Measurements from ENCODE around the gene RAMP1. TPM values are rescaled to one million over a fixed set of nuclear protein-coding genes. Genes with fewer than 3 reads are reported as not detected.

Gene RAMP1
- total and polyA plus RNA-seq, 9 of the 15 experiments (the other 6 are each of a cell fraction or from before 2014, with no cell fraction given): 0.72 to 0.77 TPM; not detected in 7

- no peak overlapping the region for H3K4me3 ChIP-seq
- WGBS (ENCODE audit: insufficient coverage, low coverage, missing lambda C conversion rate): 44% methylated on average over 10 of the region's 13 CpGs
- TF ChIP-seq ZNF197 (CRISPR knock-in tag; IDR thresholded peaks at IDR 0.05; ENCODE audit: low read depth) (no peak), KDM4B (IDR thresholded peaks at IDR 0.05; ENCODE audit: borderline replicate concordance in 2 of 2, low read depth in 1 of 2) (no peak)
- TF ChIP-seq, protein P1, sequence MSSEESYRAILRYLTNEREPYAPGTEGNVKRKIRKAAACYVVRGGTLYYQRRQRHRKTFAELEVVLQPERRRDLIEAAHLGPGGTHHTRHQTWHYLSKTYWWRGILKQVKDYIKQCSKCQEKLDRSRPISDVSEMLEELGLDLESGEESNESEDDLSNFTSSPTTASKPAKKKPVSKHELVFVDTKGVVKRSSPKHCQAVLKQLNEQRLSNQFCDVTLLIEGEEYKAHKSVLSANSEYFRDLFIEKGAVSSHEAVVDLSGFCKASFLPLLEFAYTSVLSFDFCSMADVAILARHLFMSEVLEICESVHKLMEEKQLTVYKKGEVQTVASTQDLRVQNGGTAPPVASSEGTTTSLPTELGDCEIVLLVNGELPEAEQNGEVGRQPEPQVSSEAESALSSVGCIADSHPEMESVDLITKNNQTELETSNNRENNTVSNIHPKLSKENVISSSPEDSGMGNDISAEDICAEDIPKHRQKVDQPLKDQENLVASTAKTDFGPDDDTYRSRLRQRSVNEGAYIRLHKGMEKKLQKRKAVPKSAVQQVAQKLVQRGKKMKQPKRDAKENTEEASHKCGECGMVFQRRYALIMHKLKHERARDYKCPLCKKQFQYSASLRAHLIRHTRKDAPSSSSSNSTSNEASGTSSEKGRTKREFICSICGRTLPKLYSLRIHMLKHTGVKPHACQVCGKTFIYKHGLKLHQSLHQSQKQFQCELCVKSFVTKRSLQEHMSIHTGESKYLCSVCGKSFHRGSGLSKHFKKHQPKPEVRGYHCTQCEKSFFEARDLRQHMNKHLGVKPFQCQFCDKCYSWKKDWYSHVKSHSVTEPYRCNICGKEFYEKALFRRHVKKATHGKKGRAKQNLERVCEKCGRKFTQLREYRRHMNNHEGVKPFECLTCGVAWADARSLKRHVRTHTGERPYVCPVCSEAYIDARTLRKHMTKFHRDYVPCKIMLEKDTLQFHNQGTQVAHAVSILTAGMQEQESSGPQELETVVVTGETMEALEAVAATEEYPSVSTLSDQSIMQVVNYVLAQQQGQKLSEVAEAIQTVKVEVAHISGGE (CRISPR knock-in tag; IDR thresholded peaks at IDR 0.05): no peak
- TF ChIP-seq, protein P2, sequence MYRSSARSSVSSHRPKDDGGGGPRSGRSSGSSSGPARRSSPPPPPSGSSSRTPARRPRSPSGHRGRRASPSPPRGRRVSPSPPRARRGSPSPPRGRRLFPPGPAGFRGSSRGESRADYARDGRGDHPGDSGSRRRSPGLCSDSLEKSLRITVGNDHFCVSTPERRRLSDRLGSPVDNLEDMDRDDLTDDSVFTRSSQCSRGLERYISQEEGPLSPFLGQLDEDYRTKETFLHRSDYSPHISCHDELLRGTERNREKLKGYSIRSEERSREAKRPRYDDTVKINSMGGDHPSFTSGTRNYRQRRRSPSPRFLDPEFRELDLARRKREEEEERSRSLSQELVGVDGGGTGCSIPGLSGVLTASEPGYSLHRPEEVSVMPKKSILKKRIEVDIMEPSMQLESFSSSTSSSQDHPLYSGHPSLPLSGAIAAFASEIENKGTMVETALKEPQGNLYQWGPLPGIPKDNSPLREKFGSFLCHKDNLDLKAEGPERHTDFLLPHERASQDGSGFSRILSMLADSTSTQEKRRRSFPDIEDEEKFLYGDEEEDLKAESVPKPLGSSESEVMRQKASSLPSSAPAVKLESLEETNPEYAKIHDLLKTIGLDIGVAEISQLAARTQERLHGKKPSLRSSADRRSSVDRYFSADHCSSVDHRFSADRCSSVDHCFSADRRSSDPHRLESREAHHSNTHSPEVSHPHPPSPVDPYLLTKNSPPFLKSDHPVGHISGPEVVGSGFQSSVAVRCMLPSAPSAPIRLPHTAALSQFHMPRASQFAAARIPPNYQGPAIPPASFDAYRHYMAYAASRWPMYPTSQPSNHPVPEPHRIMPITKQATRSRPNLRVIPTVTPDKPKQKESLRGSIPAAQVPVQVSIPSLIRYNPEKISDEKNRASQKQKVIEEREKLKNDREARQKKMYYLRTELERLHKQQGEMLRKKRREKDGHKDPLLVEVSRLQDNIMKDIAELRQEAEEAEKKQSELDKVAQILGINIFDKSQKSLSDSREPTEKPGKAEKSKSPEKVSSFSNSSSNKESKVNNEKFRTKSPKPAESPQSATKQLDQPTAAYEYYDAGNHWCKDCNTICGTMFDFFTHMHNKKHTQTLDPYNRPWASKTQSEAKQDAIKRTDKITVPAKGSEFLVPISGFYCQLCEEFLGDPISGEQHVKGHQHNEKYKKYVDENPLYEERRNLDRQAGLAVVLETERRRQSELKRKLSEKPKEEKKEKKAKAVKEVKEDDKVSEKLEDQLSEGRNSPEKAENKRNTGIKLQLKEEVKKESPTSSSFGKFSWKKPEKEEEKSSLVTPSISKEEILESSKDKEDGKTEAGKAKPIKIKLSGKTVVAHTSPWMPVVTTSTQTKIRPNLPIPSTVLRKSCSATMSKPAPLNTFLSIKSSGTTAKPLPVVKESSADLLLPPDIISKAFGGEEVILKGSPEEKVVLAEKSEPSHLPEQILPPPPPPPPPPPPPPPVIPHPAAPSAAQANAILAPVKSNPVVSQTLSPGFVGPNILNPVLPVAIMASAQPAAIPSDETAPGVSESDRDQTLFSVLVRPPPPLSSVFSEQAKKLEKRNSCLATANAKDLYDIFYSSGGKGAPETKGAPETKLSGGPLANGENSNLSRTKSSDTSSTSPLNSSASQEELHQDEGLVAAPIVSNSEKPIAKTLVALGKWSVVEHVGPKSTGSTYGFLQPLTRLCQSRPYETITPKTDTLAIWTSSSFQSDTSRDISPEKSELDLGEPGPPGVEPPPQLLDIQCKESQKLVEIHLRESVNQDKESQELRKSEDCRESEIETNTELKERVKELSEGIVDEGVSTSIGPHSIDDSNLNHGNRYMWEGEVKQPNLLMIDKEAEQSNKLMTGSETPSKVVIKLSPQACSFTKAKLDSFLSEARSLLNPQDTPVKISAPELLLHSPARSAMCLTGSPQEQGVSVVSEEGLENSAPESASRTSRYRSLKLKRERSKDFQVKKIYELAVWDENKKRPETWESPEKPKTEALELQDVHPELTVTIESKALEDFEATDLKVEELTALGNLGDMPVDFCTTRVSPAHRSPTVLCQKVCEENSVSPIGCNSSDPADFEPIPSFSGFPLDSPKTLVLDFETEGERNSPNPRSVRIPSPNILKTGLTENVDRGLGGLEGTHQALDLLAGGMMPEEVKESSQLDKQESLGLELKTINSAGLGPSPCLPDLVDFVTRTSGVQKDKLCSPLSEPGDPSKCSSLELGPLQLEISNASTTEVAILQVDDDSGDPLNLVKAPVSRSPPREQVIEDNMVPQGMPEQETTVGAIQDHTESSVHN (IDR thresholded peaks at IDR 0.05; ENCODE audit: borderline replicate concordance in 1 of 2, low read depth in 1 of 2): no peak
- TF ChIP-seq, protein P3, sequence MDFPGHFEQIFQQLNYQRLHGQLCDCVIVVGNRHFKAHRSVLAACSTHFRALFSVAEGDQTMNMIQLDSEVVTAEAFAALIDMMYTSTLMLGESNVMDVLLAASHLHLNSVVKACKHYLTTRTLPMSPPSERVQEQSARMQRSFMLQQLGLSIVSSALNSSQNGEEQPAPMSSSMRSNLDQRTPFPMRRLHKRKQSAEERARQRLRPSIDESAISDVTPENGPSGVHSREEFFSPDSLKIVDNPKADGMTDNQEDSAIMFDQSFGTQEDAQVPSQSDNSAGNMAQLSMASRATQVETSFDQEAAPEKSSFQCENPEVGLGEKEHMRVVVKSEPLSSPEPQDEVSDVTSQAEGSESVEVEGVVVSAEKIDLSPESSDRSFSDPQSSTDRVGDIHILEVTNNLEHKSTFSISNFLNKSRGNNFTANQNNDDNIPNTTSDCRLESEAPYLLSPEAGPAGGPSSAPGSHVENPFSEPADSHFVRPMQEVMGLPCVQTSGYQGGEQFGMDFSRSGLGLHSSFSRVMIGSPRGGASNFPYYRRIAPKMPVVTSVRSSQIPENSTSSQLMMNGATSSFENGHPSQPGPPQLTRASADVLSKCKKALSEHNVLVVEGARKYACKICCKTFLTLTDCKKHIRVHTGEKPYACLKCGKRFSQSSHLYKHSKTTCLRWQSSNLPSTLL (IDR thresholded peaks at IDR 0.05): no peak
Measured at GRCh38 chr2:237922641-237923361, 63.4 kb downstream of the RAMP1 start.

More at GRCh38 chr2:237922641-237923361, 63.4 kb downstream of the RAMP1 start:
- FAIRE-seq (no peak), DNase-seq (ENCODE audit: extremely low read depth in 1 of 4, low spot score in 3 of 4) (no peak), ATAC-seq (no peak)
- H4K20me1 ChIP-seq (replicated peaks; ENCODE audit: control insufficient read depth, insufficient read depth, low read length): no peaks in the 10 kb centered on the region
- POLR2A ChIA-PET: interaction anchor here (0.8 to 1.0 kb wide), 5 partner anchors 17 to 237 kb away, joined by 3 to 4 read pairs (median 3); no protein-coding TSS in a partner anchor
- CTCF ChIA-PET (ENCODE audit: low intra/inter-chr PET ratio): interaction anchor here (0.6 to 1.3 kb wide), 2 partner anchors 42 to 184 kb away, joined by 3 read pairs; no protein-coding TSS in a partner anchor
- no peaks in the 10 kb centered on the region for H3K9me1 ChIP-seq (ENCODE audit: control insufficient read depth, insufficient read depth, low read length)
- no peaks in the 10 kb centered on the region for H3K27me3 ChIP-seq (ENCODE audit: control insufficient read depth in 2 of 2, insufficient read depth in 2 of 2, low read length in 2 of 2)
- BruUV-seq (replicated peaks): no TSS peak
- H3K79me2 ChIP-seq (ENCODE audit: control insufficient read depth, insufficient read depth, low read length): no peaks in the 10 kb centered on the region
- in situ Hi-C loops (cut with MboI): no loop called here
- intact Hi-C loops (cut with micrococcal nuclease): loop anchor here (1.0 to 10.0 kb wide), 3 partner anchors 42 to 184 kb away; no protein-coding TSS in a partner anchor
- peak overlapping the region; percentile 60 to 64; a peak in 3 of 4 replicates for H3K9ac ChIP-seq (ENCODE audit: insufficient read depth in 1 of 2, low read depth in 2 of 2, low read length in 2 of 2)
- H3K27ac ChIP-seq (ENCODE audit: extremely low read depth, low read depth, low read length): no peak overlapping the region
- no peaks in the 10 kb centered on the region for H3K9me3 ChIP-seq (replicated peaks; ENCODE audit: control insufficient read depth, insufficient read depth, low read depth, low read length)
- H2AFZ ChIP-seq (ENCODE audit: low read depth, low read length): peak overlapping the region; percentile 99
- peaks cover 7 to 12% of the 10 kb centered on the region in 2 experiments for H3K4me1 ChIP-seq (replicated peaks in 1 of 2; ENCODE audit: control insufficient read depth in 2 of 2, insufficient read depth in 2 of 2, low read length in 2 of 2)
- H3K4me2 ChIP-seq (ENCODE audit: insufficient read depth, low read length): peak overlapping the region; percentile 81
- no peaks in the 10 kb centered on the region for H3K36me3 ChIP-seq (ENCODE audit: control insufficient read depth, insufficient read depth, low read length)
